Vagina (tissue), 2 donors: ENCODE data around the gene PPP2R2C.

Source experiments
- POLR2AphosphoS5 ChIP-seq, 2 donors: sonication (generic); formaldehyde crosslinking; IDR thresholded peaks; one replicate each; pipeline ENCODE4 v1.9.0; 2017; ENCODE audit warnings: antibody characterized with exemption in 2 of 2, mild to moderate bottlenecking in 2 of 2, low read depth in 1 of 2; ENCODE audit not compliant: insufficient read depth in 1 of 2
- TF ChIP-seq, protein P1 (sequence below), 3 experiments: fragments of 450-650 bp in 2 of 3; fragments of 200-600 bp in 1 of 3; sonication (generic) in 1 of 3; IDR thresholded peaks; one replicate each; pipeline ENCODE4 v1.5.1; 2017 to 2019; ENCODE audit warnings: antibody characterized with exemption in 3 of 3, mild to moderate bottlenecking in 2 of 3, moderate library complexity in 2 of 3

DNA sequence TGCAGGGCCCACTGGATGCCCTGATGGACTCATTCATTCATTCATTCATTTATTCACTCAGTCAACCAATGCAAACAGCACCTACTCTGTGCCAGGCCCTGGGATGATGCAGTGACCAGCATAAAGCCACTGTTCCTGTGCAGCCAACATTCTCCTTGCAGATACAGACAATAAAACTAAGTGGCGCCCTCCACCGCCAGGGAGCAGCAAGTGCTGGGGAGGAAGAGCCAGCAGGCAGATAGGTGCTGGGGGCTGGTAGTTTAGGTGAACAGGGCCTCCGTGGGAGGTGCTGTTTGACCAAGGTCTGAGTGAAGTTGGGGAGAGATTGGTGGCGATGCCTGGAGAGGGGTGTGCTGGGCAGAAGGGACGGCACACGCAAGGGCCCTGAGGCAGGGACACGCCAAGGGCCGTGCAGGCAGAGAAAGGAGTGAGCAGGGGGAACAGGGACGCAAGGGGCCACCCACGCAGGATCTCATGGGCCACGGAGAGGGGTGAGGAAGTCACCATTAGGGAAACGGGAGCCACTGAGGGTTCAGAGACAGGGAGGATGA, 137.3 kb downstream of the PPP2R2C start:
- TF ChIP-seq, protein P1, sequence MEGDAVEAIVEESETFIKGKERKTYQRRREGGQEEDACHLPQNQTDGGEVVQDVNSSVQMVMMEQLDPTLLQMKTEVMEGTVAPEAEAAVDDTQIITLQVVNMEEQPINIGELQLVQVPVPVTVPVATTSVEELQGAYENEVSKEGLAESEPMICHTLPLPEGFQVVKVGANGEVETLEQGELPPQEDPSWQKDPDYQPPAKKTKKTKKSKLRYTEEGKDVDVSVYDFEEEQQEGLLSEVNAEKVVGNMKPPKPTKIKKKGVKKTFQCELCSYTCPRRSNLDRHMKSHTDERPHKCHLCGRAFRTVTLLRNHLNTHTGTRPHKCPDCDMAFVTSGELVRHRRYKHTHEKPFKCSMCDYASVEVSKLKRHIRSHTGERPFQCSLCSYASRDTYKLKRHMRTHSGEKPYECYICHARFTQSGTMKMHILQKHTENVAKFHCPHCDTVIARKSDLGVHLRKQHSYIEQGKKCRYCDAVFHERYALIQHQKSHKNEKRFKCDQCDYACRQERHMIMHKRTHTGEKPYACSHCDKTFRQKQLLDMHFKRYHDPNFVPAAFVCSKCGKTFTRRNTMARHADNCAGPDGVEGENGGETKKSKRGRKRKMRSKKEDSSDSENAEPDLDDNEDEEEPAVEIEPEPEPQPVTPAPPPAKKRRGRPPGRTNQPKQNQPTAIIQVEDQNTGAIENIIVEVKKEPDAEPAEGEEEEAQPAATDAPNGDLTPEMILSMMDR (IDR thresholded peaks at IDR 0.05): no peak
- no peak for TF ChIP-seq POLR2AphosphoS5 (IDR thresholded peaks at IDR 0.05; ENCODE audit: insufficient read depth in 1 of 2, low read depth in 1 of 2)
